ENCODE results near the gene RPS6KA6. TPM values are rescaled to one million over a fixed set of nuclear protein-coding genes. Genes with fewer than 3 reads are reported as not detected.
A peak's percentile ranks its signal among the peaks of the same experiment; 100 is the strongest.

Gene RPS6KA6
- total and polyA plus RNA-seq, 2 of the 13 experiments (the other 11 are each of a cell fraction or from before 2014, with no cell fraction given), result not detected

GRCh38 chrX:84108584-84108983 is 79.4 kb downstream of the RPS6KA6 start:
- H3K27me3 ChIP-seq (ENCODE audit: control insufficient read depth in 1 of 2, insufficient read depth in 2 of 2, low read length in 2 of 2), result no peaks in the 10 kb centered on the region
- H3K4me2 ChIP-seq (ENCODE audit: low read depth, low read length), result no peak overlapping the region
- DNase-seq (ENCODE audit: low spot score) (peak; percentile 0), FAIRE-seq (no peak), ATAC-seq (peak; percentile 75)
- H3K4me3 ChIP-seq (replicated peaks in 1 of 3; ENCODE audit: insufficient read depth in 1 of 3, low read depth in 2 of 3, low read length in 3 of 3), result no peak overlapping the region
- H4K20me1 ChIP-seq (ENCODE audit: insufficient read depth, low read length), result no peaks in the 10 kb centered on the region
- no peaks in the 10 kb centered on the region for H3K9me3 ChIP-seq (ENCODE audit: low read length)
- CTCF ChIA-PET (ENCODE audit: low intra/inter-chr PET ratio, low total read pairs), result no interaction called here
- POLR2A ChIA-PET, result no interaction called here
- intact Hi-C loops (cut with micrococcal nuclease; ENCODE audit: unreplicated experiment), result no loop called here
- no TSS peak for BruUV-seq (replicated peaks)
- no peaks in the 10 kb centered on the region for H3K36me3 ChIP-seq (replicated peaks in 1 of 2; ENCODE audit: control insufficient read depth in 1 of 2, insufficient read depth in 2 of 2, low read length in 2 of 2)
- no peak overlapping the region for H2AFZ ChIP-seq (ENCODE audit: low read length)
- H3K79me2 ChIP-seq (ENCODE audit: insufficient read depth, low read length), result no peaks in the 10 kb centered on the region
- H3K4me1 ChIP-seq (ENCODE audit: insufficient read depth, low read length), result no peaks in the 10 kb centered on the region
- no peak overlapping the region for H3K9ac ChIP-seq (ENCODE audit: insufficient read depth, low read depth, low read length)
- no peak overlapping the region for H3K27ac ChIP-seq (ENCODE audit: extremely low read length, insufficient read depth, low read length)
- WGBS (ENCODE audit: low lambda C conversion rate), result no CpG with 5 or more reads among the region's 5 CpGs
- in situ Hi-C loops (cut with HindIII; ENCODE audit: extremely low pct_ligation_motif_present, low pct_unique_long_range_greater_than_20kb), result no loop called here
- TF ChIP-seq DPF2 (CRISPR knock-in tag; IDR thresholded peaks at IDR 0.05; ENCODE audit: borderline replicate concordance, low read depth) (no peak), NR1H2 (CRISPR knock-in tag; IDR thresholded peaks at IDR 0.05; ENCODE audit: borderline replicate concordance, low read depth) (no peak), THAP11 (CRISPR knock-in tag; IDR thresholded peaks at IDR 0.05) (no peak), MTF2 (CRISPR knock-in tag; IDR thresholded peaks at IDR 0.05; ENCODE audit: borderline replicate concordance) (no peak), ATF7-NPFF (CRISPR knock-in tag; IDR thresholded peaks at IDR 0.05; ENCODE audit: low read depth) (no peak), PLSCR1 (CRISPR knock-in tag; IDR thresholded peaks at IDR 0.05; ENCODE audit: borderline replicate concordance) (no peak), SALL1 (CRISPR knock-in tag; IDR thresholded peaks at IDR 0.05) (no peak), ZNF776 (CRISPR knock-in tag; IDR thresholded peaks at IDR 0.05) (no peak), ZNF496 (CRISPR knock-in tag; IDR thresholded peaks at IDR 0.05; ENCODE audit: insufficient replicate concordance) (no peak), NCOR1 (IDR thresholded peaks at IDR 0.05; ENCODE audit: borderline replicate concordance, low read length) (no peak), ZNF337 (CRISPR knock-in tag; IDR thresholded peaks at IDR 0.05; ENCODE audit: borderline replicate concordance, low read depth) (no peak), ZNF710 (CRISPR knock-in tag; IDR thresholded peaks at IDR 0.05; ENCODE audit: borderline replicate concordance) (no peak), POLR2AphosphoS2 (IDR thresholded peaks at IDR 0.05; ENCODE audit: low read depth, low read length) (no peak), HOXA7 (CRISPR knock-in tag; IDR thresholded peaks at IDR 0.05) (no peak)
- TF ChIP-seq, protein P1, sequence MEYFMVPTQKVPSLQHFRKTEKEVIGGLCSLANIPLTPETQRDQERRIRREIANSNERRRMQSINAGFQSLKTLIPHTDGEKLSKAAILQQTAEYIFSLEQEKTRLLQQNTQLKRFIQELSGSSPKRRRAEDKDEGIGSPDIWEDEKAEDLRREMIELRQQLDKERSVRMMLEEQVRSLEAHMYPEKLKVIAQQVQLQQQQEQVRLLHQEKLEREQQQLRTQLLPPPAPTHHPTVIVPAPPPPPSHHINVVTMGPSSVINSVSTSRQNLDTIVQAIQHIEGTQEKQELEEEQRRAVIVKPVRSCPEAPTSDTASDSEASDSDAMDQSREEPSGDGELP (IDR thresholded peaks at IDR 0.05; ENCODE audit: borderline replicate concordance, low read depth), result no peak
- TF ChIP-seq, protein P2, sequence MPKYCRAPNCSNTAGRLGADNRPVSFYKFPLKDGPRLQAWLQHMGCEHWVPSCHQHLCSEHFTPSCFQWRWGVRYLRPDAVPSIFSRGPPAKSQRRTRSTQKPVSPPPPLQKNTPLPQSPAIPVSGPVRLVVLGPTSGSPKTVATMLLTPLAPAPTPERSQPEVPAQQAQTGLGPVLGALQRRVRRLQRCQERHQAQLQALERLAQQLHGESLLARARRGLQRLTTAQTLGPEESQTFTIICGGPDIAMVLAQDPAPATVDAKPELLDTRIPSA (CRISPR knock-in tag; IDR thresholded peaks at IDR 0.05; ENCODE audit: borderline replicate concordance), result no peak
- TF ChIP-seq, protein P3, sequence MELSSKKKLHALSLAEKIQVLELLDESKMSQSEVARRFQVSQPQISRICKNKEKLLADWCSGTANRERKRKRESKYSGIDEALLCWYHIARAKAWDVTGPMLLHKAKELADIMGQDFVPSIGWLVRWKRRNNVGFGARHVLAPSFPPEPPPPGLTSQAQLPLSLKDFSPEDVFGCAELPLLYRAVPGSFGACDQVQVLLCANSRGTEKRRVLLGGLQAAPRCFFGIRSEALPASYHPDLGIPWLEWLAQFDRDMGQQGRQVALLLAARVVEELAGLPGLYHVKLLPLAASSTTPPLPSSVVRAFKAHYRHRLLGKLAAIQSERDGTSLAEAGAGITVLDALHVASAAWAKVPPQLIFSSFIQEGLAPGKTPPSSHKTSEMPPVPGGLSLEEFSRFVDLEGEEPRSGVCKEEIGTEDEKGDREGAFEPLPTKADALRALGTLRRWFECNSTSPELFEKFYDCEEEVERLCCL (CRISPR knock-in tag; IDR thresholded peaks at IDR 0.05; ENCODE audit: borderline replicate concordance), result no peak
